H9 (cell line): ENCODE data around the gene MROH7. TPM values are rescaled to one million over a fixed set of nuclear protein-coding genes. Genes with fewer than 3 reads are reported as not detected.

ENCODE experiments used
- DNase-seq: peaks from one replicate; pipeline ENCODE4 v3.0.0-alpha.2; 2017
- H2AFZ ChIP-seq: one replicate; pipeline ENCODE4 v1.6.1; 2013; ENCODE audit warnings: mild to moderate bottlenecking, low read length, control low read depth, moderate library complexity
- H2AK5ac ChIP-seq: 2 replicates; pipeline ENCODE4 v1.6.1; 2013; ENCODE audit warnings: low read length, control low read depth, mixed read lengths; ENCODE audit not compliant: insufficient read length
- H2BK120ac ChIP-seq: one replicate; pipeline ENCODE4 v1.6.1; 2013; ENCODE audit warnings: low read depth, mild to moderate bottlenecking, low read length, control low read depth, inconsistent platforms; ENCODE audit not compliant: poor library complexity, severe bottlenecking
- H2BK12ac ChIP-seq: 2 replicates; pipeline ENCODE4 v1.6.1; 2013; ENCODE audit warnings: low read length, control low read depth, mixed read lengths, low read depth; ENCODE audit not compliant: insufficient read length
- H2BK15ac ChIP-seq: 2 replicates; pipeline ENCODE4 v1.6.1; 2013; ENCODE audit warnings: low read depth, low read length, control low read depth
- H2BK20ac ChIP-seq: one replicate; pipeline ENCODE4 v1.6.1; 2013; ENCODE audit warnings: low read depth, mild to moderate bottlenecking, low read length, control low read depth, inconsistent platforms; ENCODE audit not compliant: poor library complexity, severe bottlenecking
- H2BK5ac ChIP-seq: 2 replicates; pipeline ENCODE4 v1.6.1; 2013; ENCODE audit warnings: low read length, control low read depth, mixed read lengths; ENCODE audit not compliant: insufficient read length
- H3K14ac ChIP-seq: 2 replicates; pipeline ENCODE4 v1.6.1; 2013; ENCODE audit warnings: low read length, control low read depth; ENCODE audit not compliant: insufficient read depth
- H3K18ac ChIP-seq: 2 replicates; pipeline ENCODE4 v1.6.1; 2013; ENCODE audit warnings: low read depth, mild to moderate bottlenecking, mixed read lengths, low read length, control low read depth; ENCODE audit not compliant: insufficient read length
- H3K23ac ChIP-seq: 2 replicates; pipeline ENCODE4 v1.6.1; 2013; ENCODE audit warnings: low read length, control low read depth, mixed read lengths, low read depth; ENCODE audit not compliant: insufficient read length
- H3K23me2 ChIP-seq: 2 replicates; pipeline ENCODE4 v1.6.1; 2013; ENCODE audit warnings: low read depth, mild to moderate bottlenecking, mixed read lengths, low read length, control low read depth; ENCODE audit not compliant: insufficient read length, poor library complexity, severe bottlenecking
- H3K27ac ChIP-seq: 2 replicates; pipeline ENCODE4 v1.5.1; 2013; ENCODE audit warnings: low read length, control low read depth, mixed read lengths, low read depth; ENCODE audit not compliant: insufficient read length
- H3K27me3 ChIP-seq: 2 replicates; pipeline ENCODE4 v1.6.1; 2013; ENCODE audit warnings: low read length, control low read depth, inconsistent platforms; ENCODE audit not compliant: insufficient read depth
- H3K4ac ChIP-seq: 2 replicates; pipeline ENCODE4 v1.6.1; 2013; ENCODE audit warnings: low read depth, mild to moderate bottlenecking, control low read depth, inconsistent platforms, low read length, moderate library complexity
- H3K4me1 ChIP-seq: 2 replicates; pipeline ENCODE4 v1.6.1; 2013; ENCODE audit warnings: low read length, control low read depth, inconsistent platforms; ENCODE audit not compliant: insufficient read depth
- H3K4me2 ChIP-seq: 2 replicates; pipeline ENCODE4 v1.6.1; 2013; ENCODE audit warnings: low read length, control low read depth, mixed read lengths; ENCODE audit not compliant: insufficient read length, insufficient read depth
- H3K56ac ChIP-seq: 2 replicates; pipeline ENCODE4 v1.6.1; 2013; ENCODE audit warnings: low read depth, mild to moderate bottlenecking, mixed read lengths, low read length, control low read depth; ENCODE audit not compliant: insufficient read length
- H3K79me1 ChIP-seq: 2 replicates; pipeline ENCODE4 v1.6.1; 2013; ENCODE audit warnings: low read depth, mild to moderate bottlenecking, moderate library complexity, low read length, control low read depth, inconsistent platforms; ENCODE audit not compliant: insufficient read depth, poor library complexity, severe bottlenecking
- H3K79me2 ChIP-seq: 2 replicates; pipeline ENCODE4 v1.6.1; 2013; ENCODE audit warnings: low read length, control low read depth, inconsistent platforms; ENCODE audit not compliant: insufficient read depth
- H3K9ac ChIP-seq: 2 replicates; pipeline ENCODE4 v1.6.1; 2013; ENCODE audit warnings: low read length, control low read depth, mixed read lengths; ENCODE audit not compliant: insufficient read length; ENCODE audit errors: extremely low read depth
- H3K9me3 ChIP-seq: one replicate; pipeline ENCODE4 v1.6.1; 2013; ENCODE audit warnings: low read depth, low read length, inconsistent platforms; ENCODE audit not compliant: control insufficient read depth
- H3T11ph ChIP-seq: one replicate; pipeline ENCODE4 v1.6.1; 2013; ENCODE audit warnings: mild to moderate bottlenecking, low read length, control low read depth, inconsistent platforms
- H4K20me1 ChIP-seq: one replicate; pipeline ENCODE4 v1.6.1; 2013; ENCODE audit not compliant: control insufficient read depth, insufficient read length, insufficient read depth
- H4K5ac ChIP-seq: 2 replicates; pipeline ENCODE4 v1.6.1; 2013; ENCODE audit warnings: low read depth, mild to moderate bottlenecking, mixed read lengths, low read length, control low read depth; ENCODE audit not compliant: insufficient read length
- H4K8ac ChIP-seq: replicated peaks from 2 replicates; pipeline ENCODE4 v1.6.1; 2013; ENCODE audit warnings: low read length, control low read depth, mixed read lengths, low read depth; ENCODE audit not compliant: insufficient read length
- H4K91ac ChIP-seq: 2 replicates; pipeline ENCODE4 v1.6.1; 2013; ENCODE audit warnings: low read depth, mild to moderate bottlenecking, moderate library complexity, mixed read lengths, low read length, control low read depth; ENCODE audit not compliant: insufficient read length
- H3K27ac Mint-ChIP-seq, 3 experiments: 2 replicates in 2 of 3; 3 replicates in 1 of 3; pipeline ENCODE4 v1.8.0; 2020 to 2021; ENCODE audit warnings: mixed read lengths in 3 of 3, mild to moderate bottlenecking in 1 of 3, moderate library complexity in 1 of 3
- H3K27me3 Mint-ChIP-seq: 2 replicates; pipeline ENCODE4 v1.8.0; 2021; ENCODE audit warnings: low read depth, mild to moderate bottlenecking, moderate library complexity, mixed read lengths
- H3K36me3 Mint-ChIP-seq, 3 experiments: 2 replicates in 2 of 3; 3 replicates in 1 of 3; pipeline ENCODE4 v1.8.0; 2020 to 2021; ENCODE audit warnings: low read depth in 3 of 3, mixed read lengths in 3 of 3; ENCODE audit not compliant: insufficient read depth in 1 of 3
- H3K4me1 Mint-ChIP-seq, 2 experiments: 2 replicates each; pipeline ENCODE4 v1.8.0; 2020; ENCODE audit warnings: mixed read lengths in 2 of 2
- H3K4me3 Mint-ChIP-seq, 2 experiments: 2 replicates in 1 of 2; 3 replicates in 1 of 2; pipeline ENCODE4 v1.8.0; 2020 to 2021; ENCODE audit warnings: mild to moderate bottlenecking in 2 of 2, mixed read lengths in 2 of 2, moderate library complexity in 1 of 2
- H3K9me3 Mint-ChIP-seq, 2 experiments: 2 replicates in 1 of 2; 3 replicates in 1 of 2; pipeline ENCODE4 v1.8.0; 2020; ENCODE audit warnings: mild to moderate bottlenecking in 2 of 2, mixed read lengths in 2 of 2, moderate library complexity in 1 of 2
- CTCF ChIP-seq: fragments of 200-600 bp; sonication (generic); conservative IDR thresholded peaks from 3 replicates; pipeline ENCODE4 v1.8.0; 2021; ENCODE audit warnings: antibody characterized with exemption, mild to moderate bottlenecking
- WGBS: extraction: QIAGEN DNeasy Blood & Tissue Kit; methylation state at CpG from one replicate; pipeline ENCODE4 v1.1.7; 2013; ENCODE audit warnings: missing lambda C conversion rate, low lambda C conversion rate, mixed read lengths; ENCODE audit not compliant: insufficient read length; ENCODE audit errors: extremely low coverage; 5-methylcytosine and 5-hydroxymethylcytosine counted together
- total RNA-seq: library from RNA; stranded (reverse); gene quantifications from 2 replicates; pipeline ENCODE4 v1.2.1, GENCODE V29; 2021

Gene MROH7
- total RNA-seq, 1 experiment from 2014 or later: 0.09 TPM

- Histone ChIP-seq H4K20me1 (no peaks in the 10 kb centered on the region), H3K9ac (no peak overlapping the region), H3K4me1 (no peaks in the 10 kb centered on the region), H3K27ac (no peak overlapping the region), H3K14ac (no peak overlapping the region), H2BK12ac (no peak overlapping the region), H3K27me3 (no peaks in the 10 kb centered on the region; the same call in 1 of the 2 replicates), H4K5ac (no peak overlapping the region), H3K23ac (no peak overlapping the region), H3K56ac (no peak overlapping the region), H2BK5ac (no peak overlapping the region), H3K18ac (no peak overlapping the region), H3K4me2 (no peak overlapping the region), H3K79me2 (no peaks in the 10 kb centered on the region), H3K23me2 (peaks cover 2% of the 10 kb centered on the region), H4K91ac (no peak overlapping the region), H3K4ac (no peak overlapping the region), H2BK15ac (no peak overlapping the region), H3T11ph (no peak overlapping the region), H2BK120ac (no peak overlapping the region), H3K79me1 (no peaks in the 10 kb centered on the region), H2BK20ac (no peak overlapping the region), H2AK5ac (no peak overlapping the region), H3K9me3 (no peaks in the 10 kb centered on the region), H4K8ac (no peak overlapping the region), H2AFZ (no peak overlapping the region)
- Mint-ChIP-seq H3K27ac (peak overlapping the region in 1 of 3 experiments; percentile 31; a peak in 1 of 7 replicates), H3K27me3 (peaks cover 60% of the 10 kb centered on the region), H3K9me3 (no peaks in the 10 kb centered on the region), H3K4me3 (no peak overlapping the region), H3K36me3 (no peaks in the 10 kb centered on the region), H3K4me1 (peaks cover 11% of the 10 kb centered on the region in 2 experiments)
- no peak for TF ChIP-seq CTCF
- no peak for DNase-seq
- no CpG with 5 or more reads among the region's 3 CpGs for WGBS
These were observed 68.8 kb downstream of the MROH7 start for GRCh38 chr1:54710434-54710833.
